ENCODE measurements around the gene TARBP2. TPM values are rescaled to one million over a fixed set of nuclear protein-coding genes. Genes with fewer than 3 reads are reported as not detected.

The TARBP2 gene
- polyA plus RNA-seq, 2 of the 4 experiments (the other 2 are of a cell fraction) = 41.5 to 49.9 TPM

- no peaks in the 10 kb centered on the region for H3K9me3 ChIP-seq
- peaks cover 31% of the 10 kb centered on the region for H3K4me1 ChIP-seq
- no peak for FAIRE-seq
- no peak overlapping the region for H3K27ac ChIP-seq
- no peak overlapping the region for H3K4me3 ChIP-seq
- no peak overlapping the region for H3K4me2 ChIP-seq
- no peak for DNase-seq (ENCODE audit: low read depth in 1 of 2, low spot score in 1 of 2)
- ChIA-PET POLR2A (interaction anchor here (0.6 to 2.6 kb wide), 7 partner anchors 10 to 43 kb away, joined by 3 to 13 read pairs (median 5); no protein-coding TSS in a partner anchor), CTCF (interaction anchor here (0.7 to 2.5 kb wide), 9 partner anchors 10 to 148 kb away, joined by 3 to 12 read pairs (median 4); no protein-coding TSS in a partner anchor)
- WGBS (ENCODE audit: missing lambda C conversion rate) = 100% methylated on average over 1 of the region's 1 CpG
- TF ChIP-seq FOSB (CRISPR knock-in tag; IDR thresholded peaks at IDR 0.05) (peak; percentile 77; the same call in 1 of the 2 replicates), HMGXB4 (CRISPR knock-in tag; IDR thresholded peaks at IDR 0.05; ENCODE audit: borderline replicate concordance) (no peak)
- ATAC-seq = no peak
Measured at GRCh38 chr12:53472056-53472582, 29.0 kb upstream of the TARBP2 start.

- no peak for TF ChIP-seq MAFK (IDR thresholded peaks at IDR 0.05; ENCODE audit: partially characterized antibody)
- no peak for TF ChIP-seq REST (IDR thresholded peaks at IDR 0.05)
- no peak for TF ChIP-seq USF2 (IDR thresholded peaks at IDR 0.05)
- TF ChIP-seq KDM5A (IDR thresholded peaks at IDR 0.05) = no peak
- no peak for TF ChIP-seq MYC (IDR thresholded peaks at IDR 0.05; ENCODE audit: borderline replicate concordance, low read length)
- no peak for TF ChIP-seq EHMT2 (IDR thresholded peaks at IDR 0.05; ENCODE audit: low read depth)
- no peak for TF ChIP-seq ZC3H11A (IDR thresholded peaks at IDR 0.05)
- TF ChIP-seq ZFP36 (IDR thresholded peaks at IDR 0.05; ENCODE audit: borderline replicate concordance, partially characterized antibody) = no peak
- no peak for TF ChIP-seq RCOR1 (IDR thresholded peaks at IDR 0.05; ENCODE audit: low read depth, low read length)
- no peak for TF ChIP-seq JUNB (IDR thresholded peaks at IDR 0.05)
- TF ChIP-seq FOSB (CRISPR knock-in tag; IDR thresholded peaks at IDR 0.05) = no peak
- no peak for TF ChIP-seq RNF2 (IDR thresholded peaks at IDR 0.05; ENCODE audit: borderline replicate concordance, low read depth)
- no peak for TF ChIP-seq BHLHE40 (IDR thresholded peaks at IDR 0.05; ENCODE audit: low read depth, low read length)
- TF ChIP-seq HOXB5 (CRISPR knock-in tag; IDR thresholded peaks at IDR 0.05) = no peak
- no peak for TF ChIP-seq GATA3 (IDR thresholded peaks at IDR 0.05; ENCODE audit: borderline replicate concordance)
- TF ChIP-seq KDM1A (IDR thresholded peaks at IDR 0.05; ENCODE audit: low read depth) = no peak
- TF ChIP-seq HOXA7 (CRISPR knock-in tag; IDR thresholded peaks at IDR 0.05) = no peak
- no peak for ATAC-seq
- H3K4me3 ChIP-seq = no peak overlapping the region
- CTCF ChIA-PET = interaction anchor here (0.8 to 2.5 kb wide), 8 partner anchors 9 to 149 kb away, joined by 3 to 12 read pairs (median 4); no protein-coding TSS in a partner anchor
- peaks cover 43% of the 10 kb centered on the region for H3K4me1 ChIP-seq
- H3K9me3 ChIP-seq = no peaks in the 10 kb centered on the region
- 84% methylated on average over 2 of the region's 2 CpGs for WGBS (ENCODE audit: missing lambda C conversion rate)
- DNase-seq (ENCODE audit: low read depth in 1 of 2, low spot score in 1 of 2) = no peak
- FAIRE-seq = no peak
- no peak overlapping the region for H3K27ac ChIP-seq
- POLR2A ChIA-PET = interaction anchor here (0.9 to 2.6 kb wide), 4 partner anchors 8 to 27 kb away, joined by 3 to 13 read pairs (median 4); partner anchors contain the start of gene TARBP2
- H3K4me2 ChIP-seq = no peak overlapping the region
Measured at GRCh38 chr12:53474077-53474476, 27.0 kb upstream of the TARBP2 start.

Data from A549 (cell line).